Left colon (tissue), 2 donors: ENCODE measurements around the gene NPIPB5. TPM values are rescaled to one million over a fixed set of nuclear protein-coding genes. Genes with fewer than 3 reads are reported as not detected.
"Not testable (repeated sequence)": the region's sequence is repeated elsewhere in the genome, so short reads cannot be mapped to it uniquely, and the experiment has no call there.

ENCODE experiments used
- ATAC-seq: fragments of 200-7000 bp; cut with Tn5 transposase; one replicate; pipeline ENCODE4 v1.9.1; 2020; ENCODE audit warnings: mild to moderate bottlenecking, moderate library complexity
- DNase-seq, 2 donors: peaks; one replicate each; pipeline ENCODE4 v3.0.0-alpha.2; 2020
- intact Hi-C, 2 donors: fragments of 100-400 bp; cut with DNase I in 1 of 2; cut with micrococcal nuclease in 1 of 2; formaldehyde crosslinking; loops; one replicate each; pipeline versions ENCODE4 v1.11.2 to v1.14.0; 2022; cut with DNase I, micrococcal nuclease
- long read RNA-seq: library from polyadenylated mRNA; unstranded; transcript quantifications from one replicate; pipeline ENCODE4 v2.0.0, GENCODE V29; 2021
- total RNA-seq, 2 donors: library from RNA; stranded (reverse); fragmentation: NEBNext Ultra II Directional; extraction: Animal tissue kit (Norgen Biotek cat#: 25700); gene quantifications; one replicate each; pipeline ENCODE4 v1.2.1, GENCODE V29; 2021
- donor health status: DM: no; HTN: no; CAD: no.
- donor health status: DM: yes; HTN: yes; CAD: no.

Gene NPIPB5
- 100 to 1,000 TPM; 227 to 300 TPM for total RNA-seq
- long read RNA-seq, partial matches to known transcripts: 0 of 10 reads
- long read RNA-seq, other reads (novel, unspliced or antisense): 10 of 10 reads

- ATAC-seq, DNase-seq, intact Hi-C loops: not testable (repeated sequence)
These were observed at the start of gene NPIPB5 for GRCh38 chr16:22510591-22510990. Gene NPIPB5 (plus strand): TSS chr16:22510891. CDS start chr16:22513802, 2,911 bp downstream.

- intact Hi-C loops, DNase-seq, ATAC-seq: not testable (repeated sequence)
These were observed 41.8 kb upstream of the NPIPB5 start for GRCh38 chr16:22468846-22469245.

DNA sequence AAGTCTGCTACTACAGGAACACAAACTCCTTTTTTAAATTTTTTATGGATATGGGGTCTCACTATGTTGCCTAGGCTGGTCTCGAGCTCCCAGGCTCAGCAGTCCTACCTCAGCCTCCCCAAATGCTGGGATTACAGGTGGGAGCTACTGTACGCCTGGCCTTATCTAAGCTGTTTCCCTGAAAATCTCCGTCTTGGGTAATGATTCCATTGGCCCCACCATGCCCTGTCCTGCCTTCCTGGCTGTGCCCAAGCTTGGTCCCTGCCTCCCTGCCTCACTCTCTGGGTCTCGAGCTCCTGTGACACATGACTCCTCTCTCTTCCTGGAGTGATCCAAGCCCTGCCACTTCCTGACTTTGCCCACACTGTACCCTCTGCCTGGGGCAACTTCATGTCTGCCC lies 27.3 kb downstream of the NPIPB5 start:
- DNase-seq, intact Hi-C loops, ATAC-seq: not testable (repeated sequence)

DNA sequence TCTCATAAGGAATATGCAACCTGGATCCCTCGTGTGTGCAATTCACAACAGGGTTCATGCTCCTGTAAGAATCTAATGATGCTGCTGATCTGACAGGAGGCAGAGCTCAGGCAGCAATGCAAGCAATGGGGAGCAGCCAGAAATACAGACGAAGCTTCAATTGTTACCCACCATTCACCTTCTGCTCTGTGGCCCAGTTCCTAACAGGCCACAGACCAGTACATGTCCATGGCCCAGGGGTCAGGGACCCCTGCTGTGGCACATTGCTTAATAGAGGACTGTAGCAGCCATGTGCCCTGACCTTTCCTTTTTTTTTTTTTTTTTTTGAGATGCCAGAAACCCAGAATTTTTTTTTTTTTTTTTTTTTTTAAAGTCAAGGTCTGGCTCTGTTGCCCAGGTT lies 34.1 kb downstream of the NPIPB5 start:
- intact Hi-C loops: not testable (repeated sequence)

GRCh38 chr16:22546630-22547029 lies 35.9 kb downstream of the NPIPB5 start:
- ATAC-seq, DNase-seq, intact Hi-C loops: not testable (repeated sequence)

More for the DNA sequence above, 34.1 kb downstream of the NPIPB5 start:
- not testable (repeated sequence) for ATAC-seq, DNase-seq

GRCh38 chr16:22547170-22547765 lies 36.6 kb downstream of the NPIPB5 start:
- ATAC-seq, DNase-seq, intact Hi-C loops: not testable (repeated sequence)

GRCh38 chr16:22549853-22550252 lies 39.2 kb downstream of the NPIPB5 start:
- intact Hi-C loops, DNase-seq, ATAC-seq: not testable (repeated sequence)

DNA sequence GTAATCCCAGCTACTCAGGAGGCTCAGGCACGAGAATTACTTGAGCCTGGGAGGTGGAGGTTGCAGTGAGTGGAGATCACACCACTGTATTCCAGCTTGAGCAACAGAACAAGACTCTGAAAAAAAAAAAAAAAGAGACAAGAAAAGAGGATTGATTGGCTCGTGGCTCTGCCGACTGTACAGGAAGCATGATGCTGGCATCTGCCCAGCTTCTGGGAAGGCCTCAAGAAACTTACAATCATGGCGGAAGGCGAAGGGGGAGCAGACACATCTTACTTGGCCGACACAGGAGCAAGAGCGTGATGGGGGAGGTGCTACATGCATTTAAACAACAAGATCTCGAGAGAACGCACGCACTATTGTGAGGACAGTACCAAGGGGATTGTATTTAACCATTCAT lies 40.5 kb downstream of the NPIPB5 start:
- ATAC-seq, DNase-seq, intact Hi-C loops: not testable (repeated sequence)

DNA sequence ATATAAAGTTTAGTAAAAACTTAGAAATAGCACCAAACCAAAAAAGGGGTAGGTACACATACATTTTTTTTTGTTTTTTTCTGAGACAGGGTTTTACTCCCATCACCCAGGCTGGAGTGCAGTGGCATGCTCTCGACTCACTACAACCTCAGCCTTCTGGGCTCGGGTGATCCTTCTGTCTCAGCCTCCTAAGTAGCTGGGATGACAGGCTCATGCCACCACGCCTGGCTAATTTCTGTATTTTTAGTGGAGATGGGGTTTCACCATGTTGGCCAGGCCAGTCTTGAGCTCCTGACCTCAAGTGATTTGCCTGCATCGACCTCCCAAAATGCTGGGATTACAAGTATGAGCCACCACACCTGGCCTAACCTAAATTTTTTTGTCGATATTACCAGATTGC lies 41.0 kb downstream of the NPIPB5 start:
- DNase-seq, intact Hi-C loops, ATAC-seq: not testable (repeated sequence)

GRCh38 chr16:22556759-22557158 lies 46.1 kb downstream of the NPIPB5 start:
- intact Hi-C loops, DNase-seq, ATAC-seq: not testable (repeated sequence)

Other genes starting within 250 kb of the NPIPB5 start
- gene POLR3E, start 213.5 kb upstream of the NPIPB5 start, total RNA-seq: 10 to 100 TPM; 37.0 to 44.8 TPM
- gene CDR2, start 136.3 kb upstream of the NPIPB5 start, total RNA-seq: 10 to 100 TPM; 22.2 to 27.6 TPM